HG03045 (cell line): ENCODE data around the gene RALB.
"Not testable (repeated sequence)": the region's sequence is repeated elsewhere in the genome, so short reads cannot be mapped to it uniquely, and the experiment has no call there.

Source experiments
- ATAC-seq: cut with Tn5 transposase; IDR thresholded peaks from one replicate; pipeline ENCODE4 v1.9.1; 2021; ENCODE audit warnings: mild to moderate bottlenecking, moderate library complexity; ENCODE audit not compliant: unreplicated experiment

RALB gene

DNA sequence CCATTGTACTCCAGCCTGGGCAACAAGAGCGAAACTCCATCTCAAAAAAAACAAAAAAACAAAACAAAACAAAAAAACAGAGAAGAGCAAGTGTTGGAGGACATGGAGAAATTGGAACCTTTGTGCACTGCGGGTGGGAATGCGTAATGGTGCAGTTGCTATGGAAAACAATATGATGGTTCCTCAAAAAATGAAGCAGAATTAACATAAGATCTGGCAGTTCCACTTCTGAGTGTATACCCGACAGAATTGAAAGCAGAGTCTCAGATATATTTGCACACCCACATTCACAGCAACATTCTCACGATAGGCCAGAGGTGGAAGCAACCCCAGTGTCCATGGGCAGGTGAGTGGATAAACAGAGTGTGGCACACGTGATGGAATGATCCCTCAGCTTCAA, 11.0 kb upstream of the RALB start:
- no peak for ATAC-seq

DNA sequence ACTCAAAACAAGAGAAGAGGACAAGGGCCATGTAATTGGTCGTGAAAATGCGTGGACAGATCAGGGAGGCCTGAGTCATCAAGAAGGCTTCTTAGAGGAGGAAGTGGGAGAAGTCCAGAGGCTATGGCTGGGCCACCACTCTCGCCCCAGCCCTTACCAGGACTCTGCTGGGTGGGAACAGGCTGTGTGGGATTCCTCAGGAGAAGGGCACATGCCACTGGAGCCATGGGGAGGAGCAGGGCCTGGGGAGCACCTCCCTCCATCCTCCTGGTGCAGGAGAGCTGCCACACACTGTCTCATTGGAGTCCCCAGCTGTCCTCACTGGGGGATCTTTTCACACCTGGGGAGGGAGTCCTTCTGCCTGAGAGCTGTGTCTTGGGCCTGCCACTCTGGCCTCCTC, 9.4 kb upstream of the RALB start:
- ATAC-seq: no peak

- no peak for ATAC-seq
These were observed 8.6 kb upstream of the RALB start for GRCh38 chr2:120243875-120244553.

GRCh38 chr2:120244656-120245519, 7.8 kb upstream of the RALB start:
- ATAC-seq: no peak

DNA sequence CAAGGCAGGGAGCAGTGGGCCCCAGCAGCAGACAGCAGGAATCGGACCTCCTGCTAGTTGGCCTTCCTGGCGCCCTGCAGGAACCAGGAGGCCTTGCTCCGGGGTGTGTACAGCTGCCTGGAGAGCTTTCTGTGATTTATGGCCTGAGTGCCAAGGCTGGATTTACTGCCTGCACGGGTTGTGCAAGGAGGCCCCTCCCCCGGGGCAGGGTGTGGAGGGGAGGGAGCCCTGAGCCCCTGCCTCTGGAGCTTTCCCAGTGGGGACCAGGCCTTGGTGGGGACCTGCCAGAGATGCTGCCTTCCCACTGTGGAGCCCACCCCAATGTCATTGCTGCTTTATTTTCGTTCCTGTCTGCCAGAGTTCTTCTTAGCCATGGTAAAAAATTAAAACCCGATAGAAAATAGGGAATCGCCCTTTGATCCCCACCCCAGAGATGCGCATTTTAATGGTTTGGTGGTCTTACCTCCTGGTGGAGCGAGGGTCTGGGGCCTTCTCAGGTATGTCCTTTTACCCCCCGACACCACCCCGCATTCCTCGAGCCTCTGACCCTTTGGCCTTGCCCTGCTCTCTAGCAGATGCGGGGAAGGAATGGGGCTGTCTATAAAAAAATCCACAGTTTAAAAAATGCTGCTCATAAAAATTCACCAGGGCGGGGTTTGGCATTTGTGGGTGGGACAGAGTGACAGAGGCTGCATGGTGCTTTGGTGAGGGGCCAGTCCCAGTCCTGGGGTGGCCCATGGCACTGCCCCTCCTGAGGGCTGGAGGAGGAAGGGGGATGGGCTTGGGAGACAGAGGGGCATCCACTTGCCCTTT, 6.9 kb upstream of the RALB start:
- ATAC-seq: no peak

GRCh38 chr2:120246546-120247300, 5.9 kb upstream of the RALB start:
- ATAC-seq: no peak

GRCh38 chr2:120247851-120248250, 4.8 kb upstream of the RALB start:
- no peak for ATAC-seq

GRCh38 chr2:120250640-120251039, 2.0 kb upstream of the RALB start:
- ATAC-seq: no peak

- ATAC-seq: no peak
These were observed 1.6 kb upstream of the RALB start for GRCh38 chr2:120251078-120251477.

DNA sequence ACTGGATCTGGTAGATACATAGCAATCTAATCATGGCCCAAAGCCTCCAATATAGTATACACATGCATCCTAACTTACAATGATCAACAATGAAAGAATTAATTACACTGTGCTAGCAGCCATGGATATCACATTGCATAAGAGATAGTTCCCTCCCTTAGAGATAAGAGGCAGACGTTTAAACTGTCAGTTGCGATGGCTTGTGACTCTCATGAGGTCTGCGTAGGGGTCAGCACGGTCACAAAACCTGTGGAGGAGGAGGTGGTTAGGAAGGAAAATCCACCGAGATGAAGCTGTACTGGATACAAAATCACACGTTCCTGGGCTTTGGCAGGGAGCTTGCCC, 800 bp upstream of the RALB start:
- no peak for ATAC-seq

GRCh38 chr2:120253021-120253882, 600 bp downstream of the RALB start:
- peak; percentile 34 for ATAC-seq

DNA sequence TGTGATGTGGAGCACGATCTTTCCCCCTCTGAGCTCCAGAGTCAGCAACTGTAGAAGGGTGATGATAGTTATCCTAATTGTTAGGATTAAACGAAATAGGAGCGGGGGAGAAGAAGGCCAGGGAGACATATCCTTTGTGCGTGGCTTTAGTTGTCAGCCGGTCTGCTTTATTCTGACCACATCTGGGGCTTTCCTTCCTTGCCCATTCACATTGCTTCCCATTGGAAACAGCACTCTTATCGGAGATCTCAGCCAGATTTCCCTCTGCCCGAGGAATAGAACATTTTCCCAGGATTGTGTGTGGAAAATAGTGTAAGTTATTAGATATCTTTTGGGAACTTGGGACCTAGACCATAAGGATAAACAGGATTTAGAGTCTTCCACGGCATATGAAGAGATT, 1.5 kb downstream of the RALB start:
- no peak for ATAC-seq

DNA sequence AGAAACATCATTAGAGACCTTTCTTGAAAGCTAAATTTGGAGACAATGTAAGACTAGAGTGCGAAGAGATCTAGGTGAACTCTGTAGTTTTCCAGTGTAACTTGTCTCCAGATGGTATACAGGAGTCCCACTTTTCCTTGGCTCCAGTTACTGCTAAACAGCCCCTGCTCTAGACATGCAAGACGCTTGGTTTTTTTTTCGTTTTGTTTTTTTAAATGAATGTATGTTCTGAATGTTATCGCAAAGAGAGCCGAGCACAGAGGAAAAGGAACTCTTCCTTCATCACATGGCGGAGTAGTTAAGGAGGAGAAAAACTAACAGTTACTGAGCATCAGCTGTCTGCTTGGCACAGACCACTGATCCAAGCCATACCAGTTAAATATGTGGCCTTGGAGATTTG, 2.4 kb downstream of the RALB start:
- no peak for ATAC-seq

DNA sequence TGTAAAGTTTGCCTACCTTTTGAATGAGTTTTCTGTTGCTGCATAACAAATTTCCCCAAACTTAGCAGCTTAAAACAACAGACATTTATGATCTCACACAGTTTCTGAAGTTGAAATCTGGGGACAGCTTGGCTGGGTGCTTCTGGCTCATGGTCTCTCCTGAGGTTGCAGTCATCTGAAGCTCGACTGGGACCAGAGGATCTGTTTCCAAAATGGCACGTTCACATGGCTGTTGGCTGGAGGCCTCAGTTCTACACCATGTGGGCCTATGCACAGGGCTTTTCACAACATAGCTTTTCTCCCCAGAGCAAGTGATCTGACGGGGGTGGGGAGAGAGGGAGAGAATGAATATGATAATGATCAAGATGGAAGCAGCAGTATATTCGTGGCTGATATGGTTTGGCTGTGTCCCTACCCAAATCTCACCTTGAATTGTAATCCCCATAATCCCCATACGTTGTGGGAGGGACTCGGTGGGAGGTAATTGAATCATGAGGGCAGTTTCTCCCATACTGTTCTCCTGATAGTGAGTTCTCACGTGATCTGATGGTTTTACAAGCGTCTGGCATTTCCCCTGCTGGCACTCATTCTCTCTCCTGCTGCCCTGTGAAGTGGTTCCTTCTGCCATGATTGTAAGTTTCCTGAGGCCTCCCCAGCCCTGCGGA, 3.5 kb downstream of the RALB start:
- no peak for ATAC-seq

- ATAC-seq: no peak
These were observed 4.0 kb downstream of the RALB start for GRCh38 chr2:120256651-120257000.

DNA sequence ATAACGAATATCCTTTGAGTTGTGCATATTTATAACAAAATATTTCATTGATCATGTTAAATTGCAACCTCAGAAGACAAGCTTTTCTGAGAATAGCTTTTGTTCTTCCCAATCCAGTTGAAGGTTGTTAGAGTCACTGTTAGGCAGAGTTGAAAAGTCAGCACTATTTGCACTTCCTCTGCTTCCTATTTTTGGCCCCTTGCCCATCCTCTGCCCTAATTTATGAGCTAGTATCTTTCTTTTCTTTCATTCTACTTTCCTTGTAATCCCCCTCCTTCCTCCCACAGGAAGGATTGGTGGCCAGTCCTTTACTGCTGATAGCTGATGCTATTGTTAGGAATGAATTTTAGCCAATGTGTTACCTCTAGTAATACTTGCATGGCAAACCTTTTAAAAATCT, 4.9 kb downstream of the RALB start:
- no peak for ATAC-seq

- no peak for ATAC-seq
These were observed 5.5 kb downstream of the RALB start for GRCh38 chr2:120258196-120258595.

GRCh38 chr2:120259939-120260338, 7.3 kb downstream of the RALB start:
- ATAC-seq: not testable (repeated sequence)

GRCh38 chr2:120260736-120261135, 8.1 kb downstream of the RALB start:
- no peak for ATAC-seq
